Activated naive CD8-positive, alpha-beta T cell (primary cell): ENCODE results near the gene CCN5.
"Not testable (repeated sequence)": the region's sequence is repeated elsewhere in the genome, so short reads cannot be mapped to it uniquely, and the experiment has no call there.

Source experiments
- H3K27ac Mint-ChIP-seq: one replicate; pipeline ENCODE4 v1.8.0; 2021; ENCODE audit warnings: mixed read lengths
- H3K27me3 Mint-ChIP-seq: one replicate; pipeline ENCODE4 v1.8.0; 2021; ENCODE audit warnings: mixed read lengths
- H3K36me3 Mint-ChIP-seq: one replicate; pipeline ENCODE4 v1.8.0; 2021; ENCODE audit warnings: mixed read lengths
- H3K4me1 Mint-ChIP-seq: one replicate; pipeline ENCODE4 v1.8.0; 2021; ENCODE audit warnings: low read depth, mixed read lengths
- H3K4me3 Mint-ChIP-seq: one replicate; pipeline ENCODE4 v1.8.0; 2021; ENCODE audit warnings: mild to moderate bottlenecking, mixed read lengths
- H3K9me3 Mint-ChIP-seq: one replicate; pipeline ENCODE4 v1.8.0; 2021; ENCODE audit warnings: low read depth, mixed read lengths

CCN5 gene

GRCh38 chr20:44714701-44715498 is at the start of gene CCN5:
Gene CCN5, plus strand, starts transcription at chr20:44715369. Its CDS starts 22 bp downstream, at chr20:44715391.
- Mint-ChIP-seq H3K9me3 (no peaks in the 10 kb centered on the region), H3K4me1 (no peaks in the 10 kb centered on the region), H3K4me3 (no peak within 1 kb of the TSS), H3K36me3 (no peaks in the 10 kb centered on the region), H3K27me3 (peaks cover 1% of the 10 kb centered on the region), H3K27ac (no peak within 1 kb of the TSS)

GRCh38 chr20:44666066-44666465 is 49.1 kb upstream of the CCN5 start:
- H3K4me3 Mint-ChIP-seq, result no peak overlapping the region
- no peaks in the 10 kb centered on the region for H3K9me3 Mint-ChIP-seq
- H3K4me1 Mint-ChIP-seq, result peaks cover 25% of the 10 kb centered on the region
- no peaks in the 10 kb centered on the region for H3K36me3 Mint-ChIP-seq
- H3K27me3 Mint-ChIP-seq, result no peaks in the 10 kb centered on the region
- no peak overlapping the region for H3K27ac Mint-ChIP-seq

GRCh38 chr20:44670851-44671250 is 44.3 kb upstream of the CCN5 start:
- H3K36me3 Mint-ChIP-seq, H3K9me3 Mint-ChIP-seq, H3K27me3 Mint-ChIP-seq: not testable (repeated sequence)
- Mint-ChIP-seq H3K27ac (peak overlapping the region; percentile 91), H3K4me3 (peak overlapping the region; percentile 91), H3K4me1 (peaks cover 19% of the 10 kb centered on the region)

GRCh38 chr20:44671541-44671940 is 43.6 kb upstream of the CCN5 start:
- H3K4me3 Mint-ChIP-seq, result peak overlapping the region; percentile 91
- H3K36me3 Mint-ChIP-seq, H3K27me3 Mint-ChIP-seq, H3K9me3 Mint-ChIP-seq: not testable (repeated sequence)
- H3K4me1 Mint-ChIP-seq, result peaks cover 13% of the 10 kb centered on the region
- H3K27ac Mint-ChIP-seq, result peak overlapping the region; percentile 91

GRCh38 chr20:44672318-44672902 is 42.8 kb upstream of the CCN5 start:
- not testable (repeated sequence) for H3K4me1 Mint-ChIP-seq

GRCh38 chr20:44678242-44678641 is 36.9 kb upstream of the CCN5 start:
- Mint-ChIP-seq H3K4me1 (no peaks in the 10 kb centered on the region), H3K36me3 (no peaks in the 10 kb centered on the region), H3K4me3 (no peak overlapping the region), H3K27ac (no peak overlapping the region), H3K9me3 (no peaks in the 10 kb centered on the region), H3K27me3 (no peaks in the 10 kb centered on the region)

More at GRCh38 chr20:44672318-44672902, 42.8 kb upstream of the CCN5 start:
- not testable (repeated sequence) for H3K36me3 Mint-ChIP-seq, H3K9me3 Mint-ChIP-seq, H3K27me3 Mint-ChIP-seq
- H3K27ac Mint-ChIP-seq, result peak overlapping the region; percentile 91
- peak overlapping the region; percentile 91 for H3K4me3 Mint-ChIP-seq

- no peak overlapping the region for H3K27ac Mint-ChIP-seq
Observed at GRCh38 chr20:44678990-44679611, 36.1 kb upstream of the CCN5 start.

GRCh38 chr20:44681796-44682566 is 33.2 kb upstream of the CCN5 start:
- Mint-ChIP-seq H3K4me1 (peaks cover 7% of the 10 kb centered on the region), H3K36me3 (no peaks in the 10 kb centered on the region), H3K27me3 (no peaks in the 10 kb centered on the region), H3K4me3 (no peak overlapping the region), H3K9me3 (no peaks in the 10 kb centered on the region), H3K27ac (no peak overlapping the region)

More at GRCh38 chr20:44678990-44679611, 36.1 kb upstream of the CCN5 start:
- Mint-ChIP-seq H3K27me3 (no peaks in the 10 kb centered on the region), H3K4me1 (peaks cover 3% of the 10 kb centered on the region), H3K9me3 (no peaks in the 10 kb centered on the region), H3K36me3 (no peaks in the 10 kb centered on the region), H3K4me3 (no peak overlapping the region)

GRCh38 chr20:44683263-44684046 is 31.7 kb upstream of the CCN5 start:
- no peaks in the 10 kb centered on the region for H3K36me3 Mint-ChIP-seq
- H3K4me3 Mint-ChIP-seq, result no peak overlapping the region
- H3K9me3 Mint-ChIP-seq, result no peaks in the 10 kb centered on the region
- peaks cover 7% of the 10 kb centered on the region for H3K4me1 Mint-ChIP-seq
- no peaks in the 10 kb centered on the region for H3K27me3 Mint-ChIP-seq
- H3K27ac Mint-ChIP-seq, result no peak overlapping the region

- H3K4me1 Mint-ChIP-seq, result peaks cover 7% of the 10 kb centered on the region
- H3K4me3 Mint-ChIP-seq, result no peak overlapping the region
- H3K9me3 Mint-ChIP-seq, result no peaks in the 10 kb centered on the region
- H3K27me3 Mint-ChIP-seq, result no peaks in the 10 kb centered on the region
- H3K27ac Mint-ChIP-seq, result no peak overlapping the region
- no peaks in the 10 kb centered on the region for H3K36me3 Mint-ChIP-seq
Observed at GRCh38 chr20:44684047-44684967, 30.9 kb upstream of the CCN5 start.

- H3K9me3 Mint-ChIP-seq, result no peaks in the 10 kb centered on the region
- H3K27me3 Mint-ChIP-seq, result no peaks in the 10 kb centered on the region
- peaks cover 2% of the 10 kb centered on the region for H3K36me3 Mint-ChIP-seq
- H3K4me3 Mint-ChIP-seq, result no peak overlapping the region
- H3K27ac Mint-ChIP-seq, result no peak overlapping the region
- peaks cover 7% of the 10 kb centered on the region for H3K4me1 Mint-ChIP-seq
Observed at GRCh38 chr20:44686934-44687333, 28.2 kb upstream of the CCN5 start.

- H3K9me3 Mint-ChIP-seq, result no peaks in the 10 kb centered on the region
- H3K4me1 Mint-ChIP-seq, result peaks cover 7% of the 10 kb centered on the region
- no peaks in the 10 kb centered on the region for H3K27me3 Mint-ChIP-seq
- peaks cover 2% of the 10 kb centered on the region for H3K36me3 Mint-ChIP-seq
- no peak overlapping the region for H3K4me3 Mint-ChIP-seq
- no peak overlapping the region for H3K27ac Mint-ChIP-seq
Observed at GRCh38 chr20:44688053-44688625, 27.0 kb upstream of the CCN5 start.

GRCh38 chr20:44689809-44690208 is 25.4 kb upstream of the CCN5 start:
- no peaks in the 10 kb centered on the region for H3K9me3 Mint-ChIP-seq
- H3K27ac Mint-ChIP-seq, result no peak overlapping the region
- no peak overlapping the region for H3K4me3 Mint-ChIP-seq
- no peaks in the 10 kb centered on the region for H3K27me3 Mint-ChIP-seq
- H3K4me1 Mint-ChIP-seq, result peaks cover 4% of the 10 kb centered on the region
- H3K36me3 Mint-ChIP-seq, result peaks cover 2% of the 10 kb centered on the region
